Stimulated activated CD4-positive, alpha-beta T cell treated with anti-CD3 and anti-CD28 coated beads, Interleukin-2, amount 100 ng/mL, for 48 hours (primary cell): ENCODE data around the gene HAPLN2.
"Not testable (repeated sequence)": the region's sequence is repeated elsewhere in the genome, so short reads cannot be mapped to it uniquely, and the experiment has no call there.

Experiments
- DNase-seq, 2 donors: peaks; one replicate each; pipeline ENCODE4 v3.0.0-alpha.2; 2020

The HAPLN2 gene

DNA sequence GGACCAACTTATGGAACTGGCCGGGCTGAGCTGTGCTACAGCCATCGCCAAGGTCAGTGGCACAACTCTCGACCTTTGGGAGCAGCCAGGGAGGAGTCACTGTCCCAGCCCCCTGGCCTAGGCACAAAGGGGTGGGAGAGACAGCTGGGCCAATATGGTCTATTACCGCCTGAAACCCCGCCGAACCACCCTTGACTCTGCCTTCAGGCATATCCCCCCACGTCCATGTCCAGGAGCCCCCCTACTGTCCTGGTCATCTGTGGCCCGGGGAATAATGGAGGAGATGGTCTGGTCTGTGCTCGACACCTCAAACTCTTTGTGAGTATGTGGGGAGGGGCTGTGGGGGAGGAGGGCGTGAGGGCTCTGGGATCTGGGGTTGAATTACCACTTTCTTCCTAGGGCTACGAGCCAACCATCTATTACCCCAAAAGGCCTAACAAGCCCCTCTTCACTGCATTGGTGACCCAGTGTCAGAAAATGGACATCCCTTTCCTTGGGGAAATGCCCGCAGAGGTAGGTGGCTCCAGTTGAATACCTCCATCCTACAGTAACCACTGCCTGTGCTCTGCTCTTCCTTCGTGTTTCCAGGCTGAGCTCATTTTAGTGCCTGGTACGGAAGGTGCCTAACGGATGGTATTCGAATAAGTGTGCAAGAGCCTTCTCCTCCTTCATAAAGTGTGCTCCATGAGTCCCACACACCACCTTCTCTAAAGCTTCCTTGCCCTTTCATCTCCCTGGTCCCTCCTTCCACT is 26.9 kb upstream of the HAPLN2 start:
- DNase-seq, result no peak

DNA sequence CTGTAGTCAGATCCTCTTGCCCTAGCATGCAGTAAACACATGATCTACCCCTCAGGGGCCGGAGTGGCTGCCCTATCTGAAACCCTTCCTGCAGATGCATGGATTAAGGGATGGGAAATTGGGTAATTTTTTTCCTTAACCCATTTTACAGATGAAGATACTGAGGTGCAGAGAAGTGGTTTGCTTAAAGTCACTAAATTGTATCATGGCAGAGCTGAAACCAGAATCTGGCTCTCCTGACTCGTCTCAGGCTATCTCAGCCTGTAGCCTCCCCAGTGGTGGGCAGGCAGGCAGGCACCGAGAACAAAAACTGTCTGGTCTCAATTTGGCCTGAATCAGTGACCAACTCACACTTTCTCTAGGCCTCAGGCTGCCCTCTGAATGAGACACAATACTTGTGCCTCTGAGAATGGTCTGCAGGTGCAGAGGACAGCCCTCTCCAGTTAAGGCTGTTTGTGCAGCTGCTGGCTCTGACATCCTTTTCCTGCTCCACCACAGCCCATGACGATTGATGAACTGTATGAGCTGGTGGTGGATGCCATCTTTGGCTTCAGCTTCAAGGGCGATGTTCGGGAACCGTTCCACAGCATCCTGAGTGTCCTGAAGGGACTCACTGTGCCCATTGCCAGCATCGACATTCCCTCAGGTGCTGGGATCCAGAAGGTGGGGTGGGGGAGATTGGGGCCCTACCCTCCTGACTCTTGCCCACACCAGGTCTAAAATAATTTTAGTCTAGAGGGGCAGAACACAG is 26.1 kb upstream of the HAPLN2 start:
- DNase-seq, result no peak

DNA sequence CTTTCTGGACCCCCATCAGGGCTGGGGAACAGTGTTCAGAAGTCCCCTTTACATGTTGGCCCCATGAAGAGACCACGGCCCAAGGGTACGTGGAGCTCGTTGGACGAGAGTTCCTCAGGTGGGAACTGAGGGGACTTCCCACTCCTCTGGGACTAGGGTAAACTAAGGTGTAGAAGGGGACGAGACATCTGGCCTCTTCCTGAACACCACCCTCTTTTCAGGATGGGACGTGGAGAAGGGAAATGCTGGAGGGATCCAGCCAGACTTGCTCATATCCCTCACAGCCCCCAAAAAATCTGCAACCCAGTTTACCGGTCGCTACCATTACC is 25.6 kb upstream of the HAPLN2 start:
- DNase-seq, result no peak

DNA sequence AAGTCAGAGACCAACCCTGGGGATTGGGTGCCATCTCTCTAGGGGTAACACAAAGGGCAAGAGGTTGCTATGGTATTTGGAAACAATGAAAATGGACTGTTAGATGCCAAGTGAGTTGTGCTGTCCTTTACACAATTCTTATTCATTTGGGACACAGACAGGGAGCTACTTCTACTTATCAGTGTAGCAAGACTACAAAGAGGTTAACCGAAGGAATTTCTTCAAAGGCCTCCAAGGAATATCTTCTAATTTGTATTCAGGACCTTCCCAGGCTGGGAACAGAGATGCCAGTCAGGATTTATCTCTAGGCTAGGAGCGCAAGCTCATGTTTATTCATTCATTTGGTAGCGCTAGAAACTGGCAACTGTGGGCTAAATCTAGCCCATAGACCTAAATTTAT is 25.0 kb upstream of the HAPLN2 start:
- no peak for DNase-seq

DNA sequence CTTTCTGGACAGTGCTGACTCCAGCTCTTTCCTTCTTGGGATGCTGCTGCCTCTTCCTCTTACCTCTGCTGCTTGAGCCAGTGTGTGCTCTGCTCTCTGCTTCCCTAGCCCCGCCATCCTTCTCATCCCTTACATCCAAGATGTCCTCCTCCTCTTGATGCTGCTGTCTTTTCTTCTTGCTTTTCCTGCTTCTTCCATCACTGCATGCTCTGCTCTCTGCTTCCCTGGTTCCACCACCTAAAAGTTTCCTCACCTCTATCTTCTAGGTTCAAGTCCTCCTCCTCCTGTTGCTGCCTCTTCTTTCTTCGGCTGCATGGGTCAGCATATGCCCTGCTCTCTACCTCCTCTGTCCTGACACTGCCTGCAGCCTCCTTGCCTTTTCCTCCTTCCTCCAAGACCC is 24.2 kb upstream of the HAPLN2 start:
- DNase-seq, result no peak

DNA sequence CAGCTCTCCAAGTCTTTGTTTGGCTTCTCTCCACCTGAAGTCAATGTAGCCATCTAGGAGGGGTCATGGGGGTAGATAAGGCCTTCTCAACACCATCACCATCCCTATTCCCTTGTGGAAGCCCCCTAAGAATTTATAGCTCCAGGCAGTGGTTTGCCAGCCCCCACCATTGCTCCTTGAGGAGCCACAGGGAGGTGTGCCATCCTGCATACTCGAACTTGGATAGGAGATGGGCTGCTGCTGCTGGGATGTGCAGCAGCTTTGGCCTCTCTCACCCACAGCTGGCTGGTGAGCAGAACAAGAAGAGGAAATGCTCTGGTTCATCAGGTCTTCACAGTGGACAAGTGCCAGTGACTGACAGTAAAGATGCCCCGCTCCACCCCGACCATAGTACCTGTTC is 22.8 kb upstream of the HAPLN2 start:
- no peak for DNase-seq

DNA sequence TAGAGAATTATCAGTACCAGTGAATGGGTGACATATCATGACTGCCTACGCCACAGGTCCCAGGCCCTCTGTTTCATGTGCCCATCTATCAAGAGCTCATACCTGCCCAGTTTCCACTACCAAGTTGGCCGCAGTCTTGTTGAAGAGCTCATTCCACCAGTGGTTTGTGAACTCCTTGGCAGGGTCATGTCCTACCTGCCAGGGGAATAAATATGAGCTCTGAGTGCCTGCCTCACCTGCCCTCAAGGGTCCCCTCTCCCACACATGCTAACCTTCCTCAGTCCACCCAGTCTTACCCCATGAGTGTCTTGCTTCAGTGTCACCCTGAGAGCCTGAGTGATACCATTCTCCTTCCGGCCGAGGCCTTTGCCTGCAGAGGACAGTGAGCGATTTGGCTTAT is 21.1 kb upstream of the HAPLN2 start:
- no peak for DNase-seq

DNA sequence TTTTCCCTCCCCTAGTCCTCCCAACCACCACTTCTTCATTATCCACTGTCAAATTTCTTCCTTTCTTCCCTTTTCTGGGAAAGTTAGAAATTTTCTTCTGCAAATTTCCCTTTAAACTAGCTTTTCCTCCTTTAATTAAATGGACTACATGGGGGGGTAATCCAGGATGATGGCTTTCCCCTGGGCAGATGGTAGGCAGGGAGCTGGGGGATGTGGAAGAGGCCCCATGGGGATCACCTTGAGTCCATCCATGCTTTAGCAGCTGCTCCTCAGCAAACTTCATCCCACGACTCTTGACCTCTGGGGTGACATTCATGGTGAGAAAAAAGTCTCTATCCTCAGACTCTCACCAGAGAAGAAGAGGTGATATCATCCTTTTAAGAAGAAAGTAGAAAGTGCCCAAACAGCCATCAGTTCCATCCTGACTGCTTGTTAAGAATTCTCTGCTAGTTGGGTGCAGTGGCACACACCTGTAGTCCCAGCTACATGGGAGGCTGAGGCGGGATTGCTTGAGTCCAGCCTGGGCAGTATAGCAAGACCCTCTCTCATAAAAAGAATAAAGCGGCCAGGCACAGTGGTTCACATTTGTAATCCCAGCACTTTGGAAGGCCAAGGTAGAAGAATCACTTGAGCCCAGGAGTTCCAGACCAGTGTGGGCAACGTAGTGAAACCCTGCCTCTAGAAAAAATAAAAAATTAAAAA is 20.3 kb upstream of the HAPLN2 start:
- no peak for DNase-seq

DNA sequence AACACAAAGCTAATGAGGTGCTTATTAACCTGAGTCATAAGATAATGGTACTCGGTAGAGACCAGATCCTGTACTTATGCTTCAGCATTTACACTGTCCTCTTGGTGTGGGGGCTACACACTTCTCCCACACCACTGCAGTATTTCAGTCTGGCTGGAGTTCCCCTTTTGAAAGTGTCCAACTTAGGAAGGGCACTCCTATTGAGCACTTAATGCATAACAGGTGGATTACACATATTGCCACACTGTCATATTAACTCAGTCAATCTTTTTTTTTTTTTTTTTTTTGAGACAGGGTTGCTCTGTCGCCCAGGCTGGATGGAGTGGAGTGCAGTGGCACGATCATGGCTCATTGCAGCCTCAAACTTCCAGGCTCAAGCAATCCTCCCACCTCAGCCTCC is 19.4 kb upstream of the HAPLN2 start:
- DNase-seq, result no peak

DNA sequence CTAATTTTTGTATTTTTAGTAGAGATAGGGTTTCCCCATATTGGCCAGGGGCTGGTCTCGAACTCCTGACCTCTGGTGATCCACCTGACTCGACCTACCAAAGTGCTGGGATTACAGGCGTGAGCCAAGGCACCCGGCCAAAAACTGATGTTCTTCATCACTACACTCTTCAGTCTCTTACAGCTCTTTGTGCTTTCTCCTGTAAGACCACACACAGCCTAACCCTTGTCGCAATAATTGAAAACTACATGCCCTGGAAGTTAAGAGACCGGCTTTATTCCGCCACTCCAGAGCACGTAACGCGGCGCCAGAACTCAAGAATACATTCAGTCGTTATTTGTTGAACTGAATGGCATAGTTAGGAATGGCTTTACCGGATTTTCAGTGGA is 18.5 kb upstream of the HAPLN2 start:
- no peak for DNase-seq

DNA sequence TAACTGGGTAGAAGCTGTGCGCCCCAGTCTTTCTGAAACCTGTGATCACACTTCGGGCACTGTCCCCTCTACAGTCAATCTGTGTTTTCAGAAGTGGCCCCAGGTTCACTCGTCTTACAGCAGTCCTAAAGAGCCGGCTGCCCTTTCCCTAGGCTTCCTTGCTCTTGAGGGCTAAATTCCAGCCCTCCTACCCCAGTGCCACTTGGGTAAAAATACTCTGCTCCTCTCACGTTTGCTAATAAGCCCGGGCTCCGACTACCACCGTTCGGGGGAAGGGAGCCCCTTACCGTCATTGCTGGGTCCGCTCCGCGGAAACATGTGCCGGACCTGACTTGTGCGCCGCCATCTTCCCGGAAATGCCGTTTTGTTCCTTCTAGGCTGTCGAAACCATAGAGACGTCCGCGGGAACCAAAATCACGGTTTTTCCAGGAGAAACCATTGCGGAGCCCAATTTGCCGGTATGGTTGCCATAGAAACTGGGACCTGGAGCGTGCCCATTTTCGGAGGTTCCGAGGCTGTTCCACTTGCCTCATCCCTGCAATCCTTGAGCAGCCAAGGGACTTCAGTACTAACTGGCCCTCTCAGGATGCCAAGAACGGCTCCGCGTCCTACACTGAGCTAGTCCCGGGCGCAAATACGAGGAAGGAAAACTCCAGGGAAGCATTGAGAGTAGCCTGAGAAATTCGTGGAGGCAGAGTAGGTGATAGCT is 17.9 kb upstream of the HAPLN2 start, which contains the start of gene GPATCH4:
TSS of gene GPATCH4 (minus strand) at position 358 of the 709 bp plus-strand sequence.
- DNase-seq, result peak; percentile 67 to 72

DNA sequence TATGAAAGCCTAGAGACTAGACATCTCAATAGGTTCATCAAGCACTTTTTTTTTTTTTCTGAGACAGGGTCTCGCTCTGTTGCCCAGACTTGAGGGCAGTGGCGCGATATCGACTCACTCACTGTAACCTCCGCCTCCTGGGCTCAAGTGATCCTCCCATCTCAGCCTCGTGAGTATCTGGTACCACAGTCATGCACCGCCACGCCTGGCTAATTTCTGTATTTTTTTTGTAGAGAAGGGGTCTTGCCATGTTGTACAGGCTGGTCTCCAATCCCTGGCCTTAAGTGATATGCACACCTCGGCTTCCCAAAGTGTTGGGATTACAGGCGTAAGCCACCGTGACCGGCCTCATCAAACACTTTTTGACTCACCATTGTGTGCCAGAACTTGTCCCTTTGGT is 17.3 kb upstream of the HAPLN2 start:
- DNase-seq, result no peak

DNA sequence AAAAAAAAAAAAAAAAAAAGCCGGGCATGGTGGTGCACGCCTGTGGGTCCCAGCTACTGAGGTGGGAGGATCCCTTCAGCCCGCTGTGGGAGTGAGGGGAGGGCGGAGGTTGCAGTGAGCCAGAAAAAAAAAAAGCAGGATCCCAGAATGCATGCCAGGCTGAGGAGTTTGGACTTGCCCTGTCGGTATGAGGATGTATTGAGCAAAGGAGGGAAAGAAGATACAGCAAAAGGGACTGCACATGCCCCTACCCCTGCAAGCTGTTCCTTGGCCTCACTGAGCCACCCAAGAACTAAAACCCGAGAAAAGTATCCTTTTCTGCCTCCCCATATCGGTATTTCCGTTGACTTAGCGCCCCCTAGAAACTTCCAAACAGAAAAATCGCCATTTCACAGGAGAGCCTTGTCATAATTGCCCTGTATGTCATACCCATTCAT is 16.6 kb upstream of the HAPLN2 start:
- DNase-seq, result no peak

DNA sequence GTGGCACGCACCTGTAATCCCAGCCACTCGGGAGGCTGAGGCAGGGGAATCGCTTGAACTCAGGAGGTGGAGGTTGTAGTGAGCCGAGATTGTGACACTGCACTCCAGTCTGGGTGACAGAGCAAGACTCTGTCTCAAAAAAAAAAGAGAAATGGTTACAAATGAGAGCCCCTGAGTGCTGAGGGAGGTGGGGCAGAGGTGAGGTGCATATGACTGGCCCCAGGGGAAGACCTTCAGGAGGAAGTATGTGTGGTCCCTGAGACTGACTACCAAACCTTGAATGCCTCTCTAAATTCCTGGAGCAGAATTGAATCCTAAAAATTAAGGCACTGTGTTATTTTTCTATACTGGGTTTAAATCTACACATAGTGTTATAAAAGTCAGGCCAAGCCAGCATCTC is 11.9 kb upstream of the HAPLN2 start:
- DNase-seq, result not testable (repeated sequence)

DNA sequence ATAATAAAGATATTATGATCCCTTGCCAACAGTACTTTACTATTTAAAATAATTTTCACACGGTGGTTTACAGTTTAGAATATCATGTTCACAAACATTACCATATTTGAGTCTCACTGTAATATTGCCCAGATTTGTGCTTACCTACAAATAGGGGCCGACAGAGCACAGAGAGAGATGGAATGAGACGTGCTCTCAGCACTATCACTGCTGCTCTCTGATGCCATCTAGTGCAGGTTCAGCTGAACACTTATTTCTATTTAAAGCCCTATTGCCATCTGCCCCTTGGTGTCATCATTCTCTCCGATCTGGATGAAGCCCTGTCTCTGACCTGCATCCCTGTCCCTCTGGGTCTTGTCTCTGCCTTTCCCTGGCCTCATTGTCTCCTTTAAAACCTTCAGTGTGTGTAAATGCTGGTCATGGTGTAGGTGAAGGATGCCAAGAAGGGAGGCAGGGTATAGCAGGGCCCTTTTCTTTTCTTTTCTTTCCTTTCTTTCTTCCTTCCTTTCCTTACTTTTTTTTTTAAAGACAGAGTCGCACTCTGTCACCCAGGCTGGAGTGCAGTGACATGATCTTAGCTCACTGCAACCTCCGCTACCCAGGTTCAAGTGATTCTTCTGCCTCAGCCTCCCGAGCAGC is 11.1 kb upstream of the HAPLN2 start:
- DNase-seq, result peak in 1 of 2 donors; percentile 54

DNA sequence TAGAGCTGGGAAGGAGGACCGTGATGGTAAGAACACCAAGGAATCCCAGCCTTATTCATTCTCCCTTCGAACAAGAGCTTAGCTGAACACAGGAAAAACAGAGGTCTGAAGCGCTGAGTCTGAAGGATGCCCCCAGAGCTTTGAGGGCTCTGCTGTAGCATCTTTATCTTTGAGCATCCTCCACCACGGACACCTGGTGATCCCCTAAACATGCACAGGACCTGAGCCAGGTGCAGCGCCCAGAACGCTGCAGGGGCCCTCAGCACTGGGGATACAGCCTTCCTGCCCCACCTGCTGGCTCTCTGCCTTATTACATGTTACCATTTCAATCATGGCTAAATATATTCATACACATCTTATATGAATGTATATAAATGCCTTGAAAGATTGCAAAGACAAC is 10.2 kb upstream of the HAPLN2 start:
- DNase-seq, result no peak

DNA sequence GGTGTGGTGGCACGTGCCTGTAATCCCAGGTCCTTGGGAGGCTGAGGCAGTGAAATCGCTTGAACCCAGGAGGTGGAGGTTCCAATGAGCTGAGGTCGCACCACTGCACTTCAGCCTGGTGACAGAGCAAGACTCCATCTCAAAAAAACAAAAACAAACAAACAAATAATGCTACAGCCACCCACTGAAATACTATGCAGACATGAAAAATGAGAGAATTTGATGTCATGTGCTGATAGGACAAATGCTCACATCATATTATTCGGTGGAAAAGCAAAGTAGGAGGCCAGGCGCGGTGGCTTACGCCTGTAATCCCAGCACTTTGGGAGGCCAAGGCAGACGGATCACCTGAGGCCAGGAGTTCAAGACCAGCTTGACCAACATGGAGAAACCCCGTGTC is 9.1 kb upstream of the HAPLN2 start:
- DNase-seq, result not testable (repeated sequence)

DNA sequence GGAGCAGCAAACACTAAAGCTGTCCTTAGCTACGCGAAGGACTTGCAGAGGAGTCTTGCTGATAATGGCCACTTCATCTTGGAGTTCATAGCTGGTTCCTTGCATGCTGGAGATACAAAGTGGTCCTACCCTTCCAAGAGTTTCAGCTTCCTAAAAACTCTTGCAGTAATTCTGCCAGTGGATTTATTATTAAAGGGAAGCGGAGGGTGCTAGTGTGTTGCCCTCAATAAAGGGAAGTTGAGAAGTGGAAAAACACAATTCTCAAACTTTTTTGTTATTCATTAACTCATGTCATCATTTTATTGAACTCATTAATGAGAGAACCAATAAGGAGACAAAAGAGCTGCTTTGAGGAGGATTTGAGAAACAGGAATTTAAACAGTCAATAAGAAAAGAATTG is 6.5 kb upstream of the HAPLN2 start:
- DNase-seq, result no peak

DNA sequence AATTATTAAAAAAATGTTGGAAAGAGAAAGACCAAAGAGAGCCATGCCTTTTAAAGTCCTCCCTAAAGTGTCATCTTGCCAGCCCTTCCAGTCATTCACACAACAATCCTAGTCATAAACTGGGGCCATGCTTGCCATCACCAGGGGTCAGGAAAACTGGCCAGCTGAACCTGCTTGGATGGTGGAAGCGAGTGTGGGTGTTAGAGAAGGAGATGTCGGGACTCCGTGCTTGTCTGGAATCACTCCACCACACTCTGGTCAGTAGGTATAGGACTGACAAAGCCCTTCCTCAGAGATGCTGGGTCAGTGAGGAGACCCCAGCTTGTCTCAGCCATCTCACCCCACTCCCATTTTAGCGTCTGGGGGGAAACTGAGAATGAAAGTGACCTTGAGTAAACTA is 3.3 kb upstream of the HAPLN2 start:
- DNase-seq, result no peak

DNA sequence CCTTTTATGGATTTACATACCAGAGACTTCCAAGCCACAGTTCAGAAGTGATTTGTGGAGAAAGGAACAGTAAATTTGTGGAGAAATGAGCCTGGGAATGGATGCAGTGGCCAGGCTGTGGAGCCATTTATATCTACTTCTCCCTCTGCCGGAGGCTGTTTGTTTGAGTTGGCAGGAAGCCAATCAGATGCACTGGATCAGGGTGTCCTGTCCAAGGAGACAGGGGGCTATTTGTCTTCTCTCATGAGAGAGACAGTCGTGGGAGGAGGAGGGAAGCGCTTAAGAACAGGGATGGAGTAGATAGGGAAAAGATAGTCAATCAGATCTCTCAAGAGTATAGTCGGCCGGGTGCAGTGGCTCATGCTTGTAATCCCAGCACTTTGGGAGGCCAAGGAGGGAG is 2.8 kb upstream of the HAPLN2 start:
- DNase-seq, result no peak

DNA sequence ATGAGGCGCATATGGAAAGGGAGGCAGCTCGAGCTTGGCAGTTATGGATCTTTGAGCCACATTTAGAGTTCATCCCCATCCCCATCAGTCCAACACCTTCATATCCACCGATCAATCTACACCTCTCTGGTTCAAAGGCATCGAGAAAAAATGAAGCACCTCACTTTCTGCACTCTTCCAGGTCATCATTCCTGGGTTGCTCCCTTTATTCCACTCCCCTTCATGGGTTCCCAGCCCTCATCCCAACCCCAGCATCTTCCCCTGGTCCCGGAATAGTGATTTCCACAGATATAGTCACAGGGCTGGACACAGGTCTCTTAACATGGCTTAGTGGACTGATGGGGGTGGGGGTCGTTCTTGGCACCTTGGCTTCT is 354 bp downstream of the HAPLN2 start:
- no peak for DNase-seq

DNA sequence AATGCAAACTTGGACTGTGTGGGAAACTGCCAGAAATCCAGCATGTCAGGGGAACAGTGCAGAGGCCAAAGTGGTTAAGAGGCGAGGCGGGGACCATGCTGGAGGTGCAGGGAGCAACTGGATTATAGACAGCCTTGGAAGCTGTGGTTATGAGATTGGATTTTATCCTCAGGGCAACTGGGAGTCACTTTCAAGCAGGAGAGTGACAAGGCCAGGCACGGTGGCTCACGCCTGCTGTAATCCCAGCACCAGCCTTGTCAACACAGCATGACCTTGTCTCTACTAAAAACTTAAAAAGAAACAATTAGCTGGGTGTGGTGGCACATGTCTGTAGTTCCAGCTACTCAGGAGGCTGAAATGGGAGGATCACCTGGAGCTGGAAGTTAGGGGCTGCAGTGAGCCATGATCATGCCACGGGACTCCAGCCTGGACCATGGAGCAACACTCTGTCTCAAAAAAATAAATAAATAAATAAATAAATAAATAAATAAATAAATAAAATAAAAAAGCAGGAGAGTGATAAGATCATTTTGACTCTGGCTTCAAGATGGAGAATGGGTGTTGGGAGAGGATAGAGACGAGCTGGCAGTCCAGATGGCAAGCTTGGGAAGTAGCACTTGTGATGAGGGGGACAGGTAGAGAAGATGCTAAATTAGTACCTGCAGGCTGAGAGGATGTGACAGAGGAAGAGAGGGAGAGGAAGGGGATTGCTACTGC is 3.5 kb downstream of the HAPLN2 start:
- no peak for DNase-seq
